C4-2B (cell line): ENCODE data around the gene RAB5B.

ENCODE experiments used
- CTCF ChIP-seq: fragments of 450-650 bp; conservative IDR thresholded peaks from 2 replicates; pipeline ENCODE4 v1.5.1; 2017; ENCODE audit warnings: mild to moderate bottlenecking
- ZFX ChIP-seq: fragments of 450-650 bp; IDR thresholded peaks from 2 replicates; pipeline ENCODE4 v1.6.1; 2017

GRCh38 chr12:56034586-56035332 is 60.9 kb downstream of the RAB5B start:
- no peak for TF ChIP-seq CTCF
- TF ChIP-seq ZFX, result no peak
